SK-N-DZ (cell line): ENCODE data around the gene USP32.
"Not testable (repeated sequence)": the region's sequence is repeated elsewhere in the genome, so short reads cannot be mapped to it uniquely, and the experiment has no call there.

Experiments used
- DNase-seq: peaks from one replicate; pipeline ENCODE4 v3.0.0-alpha.2; 2015; ENCODE audit warnings: low spot score

The USP32 gene

GRCh38 chr17:60410001-60410400 is 18.1 kb upstream of the USP32 start:
- no peak for DNase-seq

- no peak for DNase-seq
Measured at GRCh38 chr17:60406887-60407286, 15.0 kb upstream of the USP32 start.

GRCh38 chr17:60403962-60404361 is 12.0 kb upstream of the USP32 start:
- no peak for DNase-seq

- no peak for DNase-seq
Measured at GRCh38 chr17:60403523-60403810, 11.5 kb upstream of the USP32 start.

GRCh38 chr17:60401819-60402218 is 9.9 kb upstream of the USP32 start:
- no peak for DNase-seq

- DNase-seq, result no peak
Measured at GRCh38 chr17:60398227-60398959, 6.5 kb upstream of the USP32 start.

- DNase-seq, result no peak
Measured at GRCh38 chr17:60396412-60396811, 4.5 kb upstream of the USP32 start.

GRCh38 chr17:60395508-60396065 is 3.7 kb upstream of the USP32 start:
- DNase-seq, result no peak

- DNase-seq, result no peak
Measured at GRCh38 chr17:60393840-60394723, 2.1 kb upstream of the USP32 start.

GRCh38 chr17:60392845-60393702 is 1.1 kb upstream of the USP32 start:
- no peak for DNase-seq

GRCh38 chr17:60391471-60392041 is 377 bp downstream of the USP32 start:
- DNase-seq, result no peak

- DNase-seq, result peak; percentile 41
Measured at GRCh38 chr17:60390925-60391470, 935 bp downstream of the USP32 start.

- no peak for DNase-seq
Measured at GRCh38 chr17:60390186-60390585, 1.7 kb downstream of the USP32 start.

GRCh38 chr17:60388742-60389141 is 3.2 kb downstream of the USP32 start:
- no peak for DNase-seq

GRCh38 chr17:60387666-60388065 is 4.3 kb downstream of the USP32 start:
- DNase-seq, result no peak

- DNase-seq, result no peak
Measured at GRCh38 chr17:60386147-60387058, 5.5 kb downstream of the USP32 start.

GRCh38 chr17:60384921-60385320 is 7.0 kb downstream of the USP32 start:
- not testable (repeated sequence) for DNase-seq

- no peak for DNase-seq
Measured at GRCh38 chr17:60383379-60383778, 8.6 kb downstream of the USP32 start.

GRCh38 chr17:60381958-60382357 is 10.0 kb downstream of the USP32 start:
- DNase-seq, result peak; percentile 54

- not testable (repeated sequence) for DNase-seq
Measured at GRCh38 chr17:60379461-60379860, 12.5 kb downstream of the USP32 start.
